ENCODE results near the gene EDEM2.
A peak's percentile ranks its signal among the peaks of the same experiment; 100 is the strongest.
"Not testable (repeated sequence)": the region's sequence is repeated elsewhere in the genome, so short reads cannot be mapped to it uniquely, and the experiment has no call there.

EDEM2 gene

GRCh38 chr20:35084998-35085397, 62.1 kb downstream of the EDEM2 start:
- Histone ChIP-seq H3K36me3 (ENCODE audit: control insufficient read depth, insufficient read depth, low read length) (peaks cover 60% of the 10 kb centered on the region), H3K9me3 (ENCODE audit: control insufficient read depth, low read length) (no peaks in the 10 kb centered on the region), H3K4me3 (ENCODE audit: extremely low read depth, insufficient read depth, low read length, poor library complexity, severe bottlenecking) (no peak overlapping the region), H3K4me1 (ENCODE audit: control insufficient read depth, insufficient read depth, low read length, poor library complexity, severe bottlenecking) (no peaks in the 10 kb centered on the region), H3K27ac (ENCODE audit: low read depth, low read length, severe bottlenecking) (peak overlapping the region; percentile 36)
- 100% methylated on average over 1 to 2 of the region's 3 CpGs for WGBS, 2 experiments (ENCODE audit: insufficient coverage in 2 of 2)

GRCh38 chr20:35080348-35080642, 66.8 kb downstream of the EDEM2 start:
- peaks cover 56% of the 10 kb centered on the region for H3K36me3 ChIP-seq (ENCODE audit: control insufficient read depth, insufficient read depth, low read length)
- H3K4me1 ChIP-seq (ENCODE audit: control insufficient read depth, insufficient read depth, low read length, poor library complexity, severe bottlenecking); H3K4me3 ChIP-seq (ENCODE audit: extremely low read depth, insufficient read depth, low read length, poor library complexity, severe bottlenecking); H3K9me3 ChIP-seq (ENCODE audit: control insufficient read depth, low read length); H3K27ac ChIP-seq (ENCODE audit: low read depth, low read length, severe bottlenecking): not testable (repeated sequence)
- no CpG with 5 or more reads among the region's 5 CpGs for WGBS, 2 experiments (ENCODE audit: insufficient coverage in 2 of 2)

GRCh38 chr20:35079472-35080347, 67.4 kb downstream of the EDEM2 start:
- WGBS, 2 experiments (ENCODE audit: insufficient coverage in 2 of 2), result 80 to 100% methylated on average over 2 to 3 of the region's 8 CpGs
- Histone ChIP-seq H3K36me3 (ENCODE audit: control insufficient read depth, insufficient read depth, low read length) (peaks cover 53% of the 10 kb centered on the region), H3K4me1 (ENCODE audit: control insufficient read depth, insufficient read depth, low read length, poor library complexity, severe bottlenecking) (no peaks in the 10 kb centered on the region), H3K9me3 (ENCODE audit: control insufficient read depth, low read length) (peaks cover 8% of the 10 kb centered on the region), H3K27ac (ENCODE audit: low read depth, low read length, severe bottlenecking) (no peak overlapping the region), H3K4me3 (ENCODE audit: extremely low read depth, insufficient read depth, low read length, poor library complexity, severe bottlenecking) (no peak overlapping the region)

GRCh38 chr20:35077872-35078271, 69.3 kb downstream of the EDEM2 start:
- Histone ChIP-seq H3K9me3 (ENCODE audit: control insufficient read depth, low read length) (peaks cover 9% of the 10 kb centered on the region), H3K36me3 (ENCODE audit: control insufficient read depth, insufficient read depth, low read length) (peaks cover 49% of the 10 kb centered on the region), H3K4me1 (ENCODE audit: control insufficient read depth, insufficient read depth, low read length, poor library complexity, severe bottlenecking) (no peaks in the 10 kb centered on the region), H3K27ac (ENCODE audit: low read depth, low read length, severe bottlenecking) (no peak overlapping the region), H3K4me3 (ENCODE audit: extremely low read depth, insufficient read depth, low read length, poor library complexity, severe bottlenecking) (no peak overlapping the region)
- WGBS, 2 experiments (ENCODE audit: insufficient coverage in 2 of 2), result 100% methylated on average over 1 of the region's 5 CpGs; no CpG with 5 or more reads in 1 of the 2 experiments

- peaks cover 52% of the 10 kb centered on the region for H3K36me3 ChIP-seq (ENCODE audit: control insufficient read depth, insufficient read depth, low read length)
- no peaks in the 10 kb centered on the region for H3K4me1 ChIP-seq (ENCODE audit: control insufficient read depth, insufficient read depth, low read length, poor library complexity, severe bottlenecking)
- WGBS, 2 experiments (ENCODE audit: insufficient coverage in 2 of 2), result 95 to 100% methylated on average over 4 of the region's 5 CpGs
- H3K27ac ChIP-seq (ENCODE audit: low read depth, low read length, severe bottlenecking), result no peak overlapping the region
- H3K4me3 ChIP-seq (ENCODE audit: extremely low read depth, insufficient read depth, low read length, poor library complexity, severe bottlenecking), result no peak overlapping the region
- H3K9me3 ChIP-seq (ENCODE audit: control insufficient read depth, low read length), result peaks cover 12% of the 10 kb centered on the region
These were observed 69.8 kb downstream of the EDEM2 start for GRCh38 chr20:35077341-35077740.

- 90 to 100% methylated on average over 2 to 4 of the region's 8 CpGs for WGBS, 2 experiments (ENCODE audit: insufficient coverage in 2 of 2)
- H3K9me3 ChIP-seq (ENCODE audit: control insufficient read depth, low read length); H3K4me3 ChIP-seq (ENCODE audit: extremely low read depth, insufficient read depth, low read length, poor library complexity, severe bottlenecking); H3K27ac ChIP-seq (ENCODE audit: low read depth, low read length, severe bottlenecking); H3K4me1 ChIP-seq (ENCODE audit: control insufficient read depth, insufficient read depth, low read length, poor library complexity, severe bottlenecking): not testable (repeated sequence)
- peaks cover 33% of the 10 kb centered on the region for H3K36me3 ChIP-seq (ENCODE audit: control insufficient read depth, insufficient read depth, low read length)
These were observed 75.5 kb downstream of the EDEM2 start for GRCh38 chr20:35071436-35072153.

GRCh38 chr20:35066194-35066593, 80.9 kb downstream of the EDEM2 start:
- no peak overlapping the region for H3K27ac ChIP-seq (ENCODE audit: low read depth, low read length, severe bottlenecking)
- H3K9me3 ChIP-seq (ENCODE audit: control insufficient read depth, low read length), result no peaks in the 10 kb centered on the region
- H3K4me1 ChIP-seq (ENCODE audit: control insufficient read depth, insufficient read depth, low read length, poor library complexity, severe bottlenecking), result peaks cover 7% of the 10 kb centered on the region
- H3K4me3 ChIP-seq (ENCODE audit: extremely low read depth, insufficient read depth, low read length, poor library complexity, severe bottlenecking), result no peak overlapping the region
- WGBS, 2 experiments (ENCODE audit: insufficient coverage in 2 of 2), result 89 to 100% methylated on average over 2 to 3 of the region's 6 CpGs
- peaks cover 55% of the 10 kb centered on the region for H3K36me3 ChIP-seq (ENCODE audit: control insufficient read depth, insufficient read depth, low read length)
